Neuronal stem cell (in vitro differentiated cells): ENCODE measurements around the gene MAGI1.
A peak's percentile ranks its signal among the peaks of the same experiment; 100 is the strongest.

ENCODE experiments used
- DNase-seq: peaks from one replicate; pipeline ENCODE4 v3.0.0-alpha.2; 2013; ENCODE audit warnings: low spot score
- H2AFZ ChIP-seq: one replicate; pipeline ENCODE4 v1.6.1; 2013; ENCODE audit warnings: mild to moderate bottlenecking, low read length, inconsistent platforms
- H2AK5ac ChIP-seq: 2 replicates; pipeline ENCODE4 v1.6.1; 2013; ENCODE audit warnings: low read depth, mild to moderate bottlenecking, inconsistent platforms, low read length, moderate library complexity, mixed read lengths
- H2BK120ac ChIP-seq: 2 replicates; pipeline ENCODE4 v1.6.1; 2013; ENCODE audit warnings: low read depth, mild to moderate bottlenecking, inconsistent platforms, low read length, moderate library complexity, mixed read lengths
- H2BK12ac ChIP-seq: one replicate; pipeline ENCODE4 v1.6.1; 2013; ENCODE audit warnings: low read length, inconsistent platforms
- H2BK15ac ChIP-seq: 2 replicates; pipeline ENCODE4 v1.6.1; 2013; ENCODE audit warnings: mild to moderate bottlenecking, low read length, inconsistent platforms, mixed read lengths
- H2BK5ac ChIP-seq: one replicate; pipeline ENCODE4 v1.6.1; 2013; ENCODE audit warnings: inconsistent platforms, mild to moderate bottlenecking, low read length, moderate library complexity
- H3K14ac ChIP-seq: one replicate; pipeline ENCODE4 v1.6.1; 2013; ENCODE audit warnings: low read length, inconsistent platforms
- H3K18ac ChIP-seq: 2 replicates; pipeline ENCODE4 v1.6.1; 2013; ENCODE audit warnings: low read length, inconsistent platforms
- H3K23ac ChIP-seq: 2 replicates; pipeline ENCODE4 v1.6.1; 2013; ENCODE audit warnings: low read depth, mild to moderate bottlenecking, mixed read lengths, low read length, inconsistent platforms; ENCODE audit not compliant: poor library complexity
- H3K27ac ChIP-seq: replicated peaks from 3 replicates; pipeline ENCODE4 v1.5.1; 2013; ENCODE audit warnings: low read length, inconsistent platforms
- H3K27me3 ChIP-seq, 3 experiments: 2 replicates each; pipeline ENCODE4 v1.6.1; 2013; ENCODE audit warnings: low read length in 3 of 3, mild to moderate bottlenecking in 2 of 3, inconsistent platforms in 1 of 3, low read depth in 1 of 3, mixed read lengths in 1 of 3, moderate library complexity in 1 of 3; ENCODE audit not compliant: control insufficient read depth in 3 of 3, insufficient read depth in 3 of 3
- H3K36me3 ChIP-seq, 2 donors: replicated peaks in 1 of 2; 2 replicates each; pipeline ENCODE4 v1.6.1; 2013; ENCODE audit warnings: low read length in 2 of 2; ENCODE audit not compliant: control insufficient read depth in 2 of 2, insufficient read depth in 2 of 2
- H3K4ac ChIP-seq: 2 replicates; pipeline ENCODE4 v1.6.1; 2013; ENCODE audit warnings: inconsistent platforms, mild to moderate bottlenecking, low read length, moderate library complexity
- H3K4me1 ChIP-seq, 2 donors: 1 replicate in 1 of 2; 2 replicates in 1 of 2; pipeline ENCODE4 v1.6.1; 2013; ENCODE audit warnings: low read length in 2 of 2, low read depth in 1 of 2; ENCODE audit not compliant: control insufficient read depth in 2 of 2, insufficient read depth in 1 of 2
- H3K4me2 ChIP-seq: one replicate; pipeline ENCODE4 v1.6.1; 2013; ENCODE audit warnings: mild to moderate bottlenecking, low read length, inconsistent platforms; ENCODE audit not compliant: insufficient read depth, poor library complexity, severe bottlenecking
- H3K4me3 ChIP-seq, 2 donors: 2 replicates each; pipeline ENCODE4 v1.5.1; 2013; ENCODE audit warnings: low read length in 2 of 2, mild to moderate bottlenecking in 2 of 2, inconsistent platforms in 1 of 2, moderate library complexity in 1 of 2
- H3K79me1 ChIP-seq: one replicate; pipeline ENCODE4 v1.6.1; 2013; ENCODE audit warnings: low read depth, mild to moderate bottlenecking, inconsistent platforms, low read length, moderate library complexity
- H3K9ac ChIP-seq: one replicate; pipeline ENCODE4 v1.6.1; 2013; ENCODE audit warnings: mild to moderate bottlenecking, low read depth, low read length, inconsistent platforms; ENCODE audit not compliant: poor library complexity
- H3K9me3 ChIP-seq, 2 donors: replicated peaks in 1 of 2; 2 replicates each; pipeline versions ENCODE3 to v1.6.1; 2013; ENCODE audit warnings: low read length in 2 of 2, mild to moderate bottlenecking in 2 of 2, inconsistent platforms in 1 of 2, low read depth in 1 of 2, mixed read lengths in 1 of 2, moderate library complexity in 1 of 2; ENCODE audit not compliant: control insufficient read depth in 2 of 2, insufficient read depth in 1 of 2
- H4K8ac ChIP-seq: one replicate; pipeline ENCODE4 v1.6.1; 2013; ENCODE audit warnings: low read depth, mild to moderate bottlenecking, inconsistent platforms, low read length, moderate library complexity
- H4K91ac ChIP-seq: one replicate; pipeline ENCODE4 v1.6.1; 2013; ENCODE audit warnings: low read length, low read depth, mild to moderate bottlenecking, inconsistent platforms; ENCODE audit not compliant: poor library complexity
- WGBS, 2 donors: extraction: QIAGEN DNeasy Blood & Tissue Kit; methylation state at CpG; one replicate each; pipeline ENCODE4 v1.1.7; 2013; ENCODE audit warnings: missing lambda C conversion rate in 2 of 2, mixed read lengths in 1 of 2; ENCODE audit not compliant: insufficient read length in 2 of 2, insufficient replicate concordance in 1 of 2; ENCODE audit errors: extremely low coverage in 2 of 2; 5-methylcytosine and 5-hydroxymethylcytosine counted together

The MAGI1 gene

GRCh38 chr3:65473736-65474135, 565.0 kb downstream of the MAGI1 start:
- Histone ChIP-seq H3K27ac (no peak overlapping the region), H2AFZ (no peak overlapping the region), H2BK5ac (no peak overlapping the region), H3K36me3 (peaks cover 2 to 58% of the 10 kb centered on the region in 2 donors), H3K79me1 (no peaks in the 10 kb centered on the region), H3K18ac (no peak overlapping the region), H2AK5ac (no peak overlapping the region), H2BK12ac (no peak overlapping the region), H4K8ac (no peak overlapping the region), H3K27me3 (no peaks in the 10 kb centered on the region), H3K4ac (no peak overlapping the region), H3K4me2 (no peak overlapping the region), H2BK15ac (no peak overlapping the region), H3K4me3 (no peak overlapping the region), H3K9ac (no peak overlapping the region), H4K91ac (no peak overlapping the region), H3K23ac (no peak overlapping the region), H3K9me3 (no peaks in the 10 kb centered on the region), H3K14ac (no peak overlapping the region), H3K4me1 (peaks cover 3 to 6% of the 10 kb centered on the region in 2 donors), H2BK120ac (no peak overlapping the region)
- WGBS, 2 donors: no CpG with 5 or more reads among the region's 3 CpGs
- DNase-seq: no peak

- H4K8ac ChIP-seq: no peak overlapping the region
- no peak for DNase-seq
- no peak overlapping the region for H2AK5ac ChIP-seq
- no peak overlapping the region for H3K27ac ChIP-seq
- no peak overlapping the region for H3K23ac ChIP-seq
- no peaks in the 10 kb centered on the region for H3K9me3 ChIP-seq
- H3K4me2 ChIP-seq: no peak overlapping the region
- no CpG with 5 or more reads among the region's 3 CpGs for WGBS, 2 donors
- no peaks in the 10 kb centered on the region for H3K79me1 ChIP-seq
- no peaks in the 10 kb centered on the region for H3K4me1 ChIP-seq
- H2AFZ ChIP-seq: no peak overlapping the region
- H3K9ac ChIP-seq: no peak overlapping the region
- H3K36me3 ChIP-seq: peaks cover 2 to 60% of the 10 kb centered on the region in 2 donors
- no peaks in the 10 kb centered on the region for H3K27me3 ChIP-seq
- H3K4ac ChIP-seq: no peak overlapping the region
- no peak overlapping the region for H2BK15ac ChIP-seq
- no peak overlapping the region for H2BK12ac ChIP-seq
- no peak overlapping the region for H3K4me3 ChIP-seq
- no peak overlapping the region for H3K14ac ChIP-seq
- no peak overlapping the region for H2BK120ac ChIP-seq
- no peak overlapping the region for H3K18ac ChIP-seq
- H4K91ac ChIP-seq: no peak overlapping the region
- no peak overlapping the region for H2BK5ac ChIP-seq
Measured at GRCh38 chr3:65472501-65472900, 566.2 kb downstream of the MAGI1 start.

- Histone ChIP-seq H3K27me3 (no peaks in the 10 kb centered on the region), H2AK5ac (no peak overlapping the region), H3K9ac (no peak overlapping the region), H2BK15ac (no peak overlapping the region), H2BK5ac (no peak overlapping the region), H4K91ac (no peak overlapping the region), H3K4me2 (no peak overlapping the region), H2BK12ac (no peak overlapping the region), H3K4ac (no peak overlapping the region), H3K4me3 (no peak overlapping the region), H2AFZ (no peak overlapping the region), H3K14ac (no peak overlapping the region), H3K9me3 (peaks cover 0 to 5% of the 10 kb centered on the region in 2 donors), H4K8ac (no peak overlapping the region), H2BK120ac (no peak overlapping the region), H3K18ac (no peak overlapping the region), H3K23ac (no peak overlapping the region), H3K36me3 (peaks cover 0 to 32% of the 10 kb centered on the region in 2 donors), H3K79me1 (no peaks in the 10 kb centered on the region), H3K27ac (peak overlapping the region; percentile 14), H3K4me1 (peaks cover 0 to 5% of the 10 kb centered on the region in 2 donors)
- WGBS, 2 donors: no CpG with 5 or more reads among the region's 5 CpGs
- peak; percentile 18 for DNase-seq
Measured at GRCh38 chr3:65466300-65466988, 572.3 kb downstream of the MAGI1 start.

GRCh38 chr3:65449841-65450428, 588.8 kb downstream of the MAGI1 start:
- H2BK15ac ChIP-seq: no peak overlapping the region
- no peak overlapping the region for H3K14ac ChIP-seq
- H3K27ac ChIP-seq: no peak overlapping the region
- H3K9me3 ChIP-seq: no peaks in the 10 kb centered on the region
- H3K9ac ChIP-seq: no peak overlapping the region
- H3K4me1 ChIP-seq: peaks cover 2 to 8% of the 10 kb centered on the region in 2 donors
- no peak overlapping the region for H2BK5ac ChIP-seq
- no peak overlapping the region for H2AK5ac ChIP-seq
- no peaks in the 10 kb centered on the region for H3K27me3 ChIP-seq
- H3K23ac ChIP-seq: no peak overlapping the region
- no peak overlapping the region for H4K91ac ChIP-seq
- DNase-seq: no peak
- H3K4ac ChIP-seq: no peak overlapping the region
- no peak overlapping the region for H2BK12ac ChIP-seq
- no peaks in the 10 kb centered on the region for H3K79me1 ChIP-seq
- no peak overlapping the region for H4K8ac ChIP-seq
- H2BK120ac ChIP-seq: no peak overlapping the region
- H2AFZ ChIP-seq: no peak overlapping the region
- no CpG with 5 or more reads among the region's 6 CpGs for WGBS, 2 donors
- H3K4me3 ChIP-seq: no peak overlapping the region
- H3K4me2 ChIP-seq: no peak overlapping the region
- peaks cover 2 to 38% of the 10 kb centered on the region in 2 donors for H3K36me3 ChIP-seq
- H3K18ac ChIP-seq: no peak overlapping the region
